Activated naive CD8-positive, alpha-beta T cell treated with anti-CD3 and anti-CD28 coated beads for 36 hours (primary cell): ENCODE data around the gene AHCYL2. TPM values are rescaled to one million over a fixed set of nuclear protein-coding genes. Genes with fewer than 3 reads are reported as not detected.

ENCODE experiments used
- DNase-seq: peaks from one replicate; pipeline ENCODE4 v3.0.0; 2021
- H3K27ac Mint-ChIP-seq: one replicate; pipeline ENCODE4 v1.8.0; 2022; ENCODE audit warnings: mild to moderate bottlenecking, moderate library complexity, mixed read lengths
- H3K27me3 Mint-ChIP-seq: one replicate; pipeline ENCODE4 v1.8.0; 2022; ENCODE audit warnings: mild to moderate bottlenecking, mixed read lengths
- H3K36me3 Mint-ChIP-seq: one replicate; pipeline ENCODE4 v1.8.0; 2021; ENCODE audit warnings: mild to moderate bottlenecking, mixed read lengths
- H3K4me1 Mint-ChIP-seq: one replicate; pipeline ENCODE4 v1.8.0; 2021; ENCODE audit warnings: mixed read lengths
- H3K4me3 Mint-ChIP-seq: one replicate; pipeline ENCODE4 v1.8.0; 2022; ENCODE audit warnings: mild to moderate bottlenecking, moderate library complexity, mixed read lengths
- H3K9me3 Mint-ChIP-seq: one replicate; pipeline ENCODE4 v1.8.0; 2022; ENCODE audit warnings: mixed read lengths
- total RNA-seq, 2 experiments: library from RNA; stranded (reverse); gene quantifications; one replicate each; pipeline ENCODE4 v1.2.3, GENCODE V29; 2021

Gene AHCYL2
- total RNA-seq, 2 experiments from 2014 or later: 6.5 to 6.8 TPM

GRCh38 chr7:129381710-129382484 lies 157.1 kb downstream of the AHCYL2 start:
- H3K27ac Mint-ChIP-seq: no peak overlapping the region
- H3K4me3 Mint-ChIP-seq: no peak overlapping the region

DNA sequence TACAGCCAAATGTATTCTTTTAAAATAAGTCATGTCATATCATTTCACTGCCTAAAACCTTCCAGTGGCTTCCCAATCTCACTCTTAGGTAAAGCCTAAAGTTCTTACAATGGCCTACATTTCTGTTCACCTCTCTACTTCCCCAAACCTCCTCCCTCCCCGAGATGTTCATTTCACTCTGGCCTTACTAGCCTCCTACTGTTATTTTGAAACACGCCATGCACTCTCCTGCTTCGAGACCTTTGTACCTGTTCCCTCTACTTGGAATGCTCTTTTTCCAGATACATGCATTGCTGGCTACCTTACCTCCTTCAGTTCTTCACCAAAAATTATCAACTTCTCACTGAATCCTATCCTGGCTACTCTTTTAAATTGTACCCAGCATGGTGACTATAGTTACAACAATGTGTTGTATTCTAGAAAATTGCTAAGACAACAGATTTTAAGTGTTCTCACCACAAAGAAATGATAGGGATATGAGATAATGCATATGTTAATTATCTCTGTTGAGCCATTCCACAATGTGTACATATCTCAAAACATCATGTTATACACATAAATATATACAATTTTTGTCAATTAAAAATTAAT lies 158.8 kb downstream of the AHCYL2 start:
- no peaks in the 10 kb centered on the region for H3K27me3 Mint-ChIP-seq
- no peak for DNase-seq
- H3K4me1 Mint-ChIP-seq: peaks cover 4% of the 10 kb centered on the region
- H3K4me3 Mint-ChIP-seq: no peak overlapping the region
- no peaks in the 10 kb centered on the region for H3K9me3 Mint-ChIP-seq
- H3K36me3 Mint-ChIP-seq: no peaks in the 10 kb centered on the region
- no peak overlapping the region for H3K27ac Mint-ChIP-seq

More at GRCh38 chr7:129381710-129382484, 157.1 kb downstream of the AHCYL2 start:
- peaks cover 10% of the 10 kb centered on the region for H3K4me1 Mint-ChIP-seq
- no peaks in the 10 kb centered on the region for H3K27me3 Mint-ChIP-seq
- H3K36me3 Mint-ChIP-seq: no peaks in the 10 kb centered on the region
- H3K9me3 Mint-ChIP-seq: no peaks in the 10 kb centered on the region
- no peak for DNase-seq

DNA sequence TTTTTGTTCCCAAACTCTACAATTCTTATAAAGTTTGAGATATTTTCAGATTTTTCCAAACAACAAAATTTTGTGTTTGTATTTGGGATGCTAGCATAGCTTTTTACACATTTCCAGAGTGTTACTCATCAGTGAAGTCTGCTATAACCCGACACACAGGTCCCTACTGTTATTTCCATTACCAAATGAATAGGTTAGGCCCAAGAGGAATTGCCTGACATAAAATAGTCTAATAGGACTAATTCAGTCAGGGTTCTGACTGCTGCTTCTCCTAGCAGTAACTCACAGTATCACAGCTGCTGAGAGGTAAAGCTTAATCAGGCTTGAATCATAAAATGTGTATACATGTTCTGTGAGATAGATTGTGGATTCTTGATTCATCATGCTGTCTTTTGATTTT lies 160.3 kb downstream of the AHCYL2 start:
- Mint-ChIP-seq H3K4me3 (no peak overlapping the region), H3K27ac (no peak overlapping the region), H3K9me3 (no peaks in the 10 kb centered on the region), H3K4me1 (peaks cover 4% of the 10 kb centered on the region), H3K27me3 (no peaks in the 10 kb centered on the region), H3K36me3 (no peaks in the 10 kb centered on the region)
- no peak for DNase-seq

DNA sequence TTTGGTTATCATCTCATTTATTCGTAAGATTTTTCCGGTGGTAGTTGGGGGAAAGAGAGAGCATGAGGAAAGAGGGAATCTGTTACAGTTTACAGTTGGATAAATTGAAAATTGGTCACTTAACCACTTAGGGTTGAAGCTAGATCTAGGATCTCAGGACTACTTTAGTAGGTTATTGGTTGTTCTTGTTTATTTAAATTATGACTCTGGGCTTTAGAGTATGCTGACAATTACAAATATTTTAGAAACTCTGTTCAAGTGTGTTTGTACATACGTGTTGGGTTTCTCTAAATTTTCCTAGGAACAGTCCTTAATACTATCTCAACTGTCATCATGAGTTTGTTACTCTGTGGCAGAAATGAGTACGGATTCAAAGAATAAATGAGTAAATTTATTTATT lies 160.8 kb downstream of the AHCYL2 start:
- Mint-ChIP-seq H3K4me1 (peaks cover 4% of the 10 kb centered on the region), H3K27me3 (no peaks in the 10 kb centered on the region), H3K36me3 (no peaks in the 10 kb centered on the region), H3K9me3 (no peaks in the 10 kb centered on the region), H3K27ac (no peak overlapping the region), H3K4me3 (no peak overlapping the region)
- DNase-seq: no peak

DNA sequence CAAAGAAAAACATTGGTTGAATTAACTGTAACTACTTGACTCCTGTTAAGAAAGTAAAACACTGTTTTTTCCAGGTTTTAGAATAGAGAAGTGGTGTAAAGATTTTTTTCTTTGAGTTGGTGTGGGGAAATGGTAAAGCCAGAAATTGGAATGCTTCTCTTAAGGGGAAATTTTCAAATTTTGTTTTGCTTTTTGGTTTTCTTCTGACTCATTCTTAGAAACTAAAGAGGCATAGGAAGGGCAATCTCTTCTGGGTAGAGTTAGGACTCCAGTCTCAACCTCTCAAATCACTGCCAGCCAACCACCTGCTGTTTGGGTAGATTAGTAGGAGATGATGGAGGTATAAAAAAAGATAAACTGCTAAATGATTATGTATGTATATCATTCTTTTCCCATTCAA lies 161.7 kb downstream of the AHCYL2 start:
- Mint-ChIP-seq H3K36me3 (no peaks in the 10 kb centered on the region), H3K4me3 (no peak overlapping the region), H3K27ac (no peak overlapping the region), H3K4me1 (peaks cover 4% of the 10 kb centered on the region), H3K27me3 (no peaks in the 10 kb centered on the region), H3K9me3 (no peaks in the 10 kb centered on the region)
- DNase-seq: no peak

DNA sequence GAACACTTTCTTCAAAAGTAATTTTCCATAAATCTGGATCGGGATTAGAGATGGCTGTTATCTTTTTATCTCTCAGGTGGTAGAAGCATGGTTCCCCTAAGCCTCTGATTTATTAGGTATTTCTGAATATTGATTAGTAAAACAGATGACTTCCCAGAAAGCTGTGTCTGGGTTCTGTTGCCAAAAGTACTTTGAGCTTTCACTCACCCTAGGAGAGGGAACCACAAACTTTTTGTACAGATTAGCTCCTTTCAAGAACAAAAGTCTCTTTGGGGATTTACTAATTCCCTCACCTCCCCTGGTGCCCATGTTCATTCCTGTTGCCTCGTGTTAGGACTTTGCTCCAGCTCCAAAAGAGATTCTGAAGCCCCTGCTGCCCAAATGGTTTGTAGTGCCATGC lies 162.7 kb downstream of the AHCYL2 start:
- no peak for DNase-seq
- no peaks in the 10 kb centered on the region for H3K27me3 Mint-ChIP-seq
- no peak overlapping the region for H3K4me3 Mint-ChIP-seq
- H3K9me3 Mint-ChIP-seq: no peaks in the 10 kb centered on the region
- no peaks in the 10 kb centered on the region for H3K36me3 Mint-ChIP-seq
- H3K4me1 Mint-ChIP-seq: peaks cover 4% of the 10 kb centered on the region
- H3K27ac Mint-ChIP-seq: no peak overlapping the region

DNA sequence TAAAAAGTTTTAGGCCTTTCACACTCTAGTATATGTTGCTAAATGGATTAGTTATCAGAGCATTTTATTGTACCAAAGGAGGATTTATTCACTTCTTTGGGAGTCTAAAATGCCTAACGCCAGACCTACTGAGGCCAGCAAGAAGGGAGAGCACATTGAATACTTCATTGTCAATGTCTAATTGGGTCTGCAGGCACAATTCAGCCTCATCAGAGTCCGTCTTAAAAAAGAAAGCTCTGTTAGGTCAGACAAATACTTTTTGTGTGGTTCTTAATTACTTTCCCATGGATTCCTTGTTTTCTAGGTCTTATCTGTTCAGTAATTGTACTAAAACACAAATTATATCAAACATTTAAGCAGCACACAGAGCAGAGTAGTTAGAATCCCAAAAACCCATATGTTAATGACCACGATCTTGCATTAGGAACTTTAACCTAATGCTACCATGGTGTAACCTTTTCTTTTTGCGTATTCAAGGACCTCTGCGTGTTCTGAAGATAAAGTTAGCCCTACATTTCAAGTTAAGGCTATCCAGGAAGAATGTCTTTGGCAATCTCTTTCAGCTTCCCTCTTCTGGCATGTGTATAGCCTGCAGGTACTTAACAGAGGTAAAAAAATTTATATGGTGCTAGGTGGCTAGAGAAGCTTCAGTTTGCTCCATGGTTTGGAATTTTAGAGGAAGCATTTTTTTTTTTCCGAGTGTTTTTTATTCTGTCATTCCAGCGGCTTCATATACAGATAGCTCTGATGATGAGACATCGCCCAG lies 163.7 kb downstream of the AHCYL2 start:
- H3K36me3 Mint-ChIP-seq: no peaks in the 10 kb centered on the region
- DNase-seq: no peak
- H3K4me3 Mint-ChIP-seq: no peak overlapping the region
- H3K4me1 Mint-ChIP-seq: peaks cover 4% of the 10 kb centered on the region
- H3K9me3 Mint-ChIP-seq: no peaks in the 10 kb centered on the region
- no peaks in the 10 kb centered on the region for H3K27me3 Mint-ChIP-seq
- no peak overlapping the region for H3K27ac Mint-ChIP-seq

GRCh38 chr7:129389829-129390228 lies 165.0 kb downstream of the AHCYL2 start:
- Mint-ChIP-seq H3K4me3 (no peak overlapping the region), H3K36me3 (no peaks in the 10 kb centered on the region), H3K4me1 (peaks cover 4% of the 10 kb centered on the region), H3K9me3 (no peaks in the 10 kb centered on the region), H3K27ac (no peak overlapping the region), H3K27me3 (no peaks in the 10 kb centered on the region)
- DNase-seq: no peak

- Mint-ChIP-seq H3K9me3 (no peaks in the 10 kb centered on the region), H3K4me1 (peaks cover 4% of the 10 kb centered on the region), H3K4me3 (no peak overlapping the region), H3K36me3 (no peaks in the 10 kb centered on the region), H3K27me3 (no peaks in the 10 kb centered on the region), H3K27ac (no peak overlapping the region)
- DNase-seq: no peak
These were observed 165.5 kb downstream of the AHCYL2 start for GRCh38 chr7:129390314-129390713.

DNA sequence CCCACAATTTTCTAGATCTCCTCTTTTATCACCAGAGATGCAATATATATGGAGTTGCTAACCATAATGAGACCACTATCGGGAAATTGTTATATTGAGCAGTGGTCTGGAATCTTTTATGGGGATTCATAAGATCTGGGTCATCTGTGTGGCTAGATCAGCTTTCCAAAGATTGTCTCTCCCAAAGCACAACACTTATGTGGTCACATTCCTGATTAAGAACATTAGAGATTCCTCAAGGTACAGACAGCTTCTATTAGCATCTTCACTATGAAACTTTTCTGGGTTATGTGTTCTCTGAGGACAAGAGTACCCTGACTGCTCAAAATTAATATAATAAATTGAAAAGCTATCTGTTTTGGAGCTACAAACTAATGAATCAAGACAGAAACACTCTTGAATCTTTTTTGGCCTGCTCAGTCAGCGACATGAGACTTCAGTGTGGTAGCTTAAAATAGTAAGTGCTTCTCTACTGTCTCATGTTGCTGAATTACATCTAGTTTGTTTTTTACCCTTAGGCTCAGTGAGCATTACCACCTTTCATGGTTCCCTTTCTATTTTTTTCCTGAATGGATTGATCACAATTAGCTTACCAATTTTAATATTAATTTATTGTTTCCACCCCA lies 166.8 kb downstream of the AHCYL2 start:
- no peak overlapping the region for H3K27ac Mint-ChIP-seq
- no peaks in the 10 kb centered on the region for H3K36me3 Mint-ChIP-seq
- H3K9me3 Mint-ChIP-seq: no peaks in the 10 kb centered on the region
- no peak for DNase-seq
- H3K4me3 Mint-ChIP-seq: no peak overlapping the region
- H3K27me3 Mint-ChIP-seq: no peaks in the 10 kb centered on the region
- peaks cover under 1% of the 10 kb centered on the region for H3K4me1 Mint-ChIP-seq

DNA sequence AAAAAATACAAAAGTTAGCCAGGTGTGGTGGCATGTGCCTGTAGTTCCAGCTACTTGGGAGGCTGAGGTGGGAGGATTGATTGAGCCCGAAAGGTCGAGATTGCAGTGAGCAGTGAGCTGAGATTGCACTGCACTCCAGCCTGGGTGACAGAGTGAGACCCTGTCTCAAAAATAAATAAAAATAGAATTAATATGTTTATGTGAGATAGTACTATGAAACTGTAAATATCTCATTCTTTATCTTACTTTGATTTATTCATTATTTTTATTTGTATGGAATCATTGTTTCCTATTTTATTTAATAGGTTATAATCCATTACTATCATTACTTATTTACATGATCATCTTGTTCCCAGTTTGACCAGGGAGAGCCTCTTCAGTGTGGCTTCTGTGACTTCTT lies 168.4 kb downstream of the AHCYL2 start:
- no peaks in the 10 kb centered on the region for H3K9me3 Mint-ChIP-seq
- H3K27me3 Mint-ChIP-seq: no peaks in the 10 kb centered on the region
- no peak overlapping the region for H3K4me3 Mint-ChIP-seq
- no peaks in the 10 kb centered on the region for H3K36me3 Mint-ChIP-seq
- DNase-seq: no peak
- H3K27ac Mint-ChIP-seq: no peak overlapping the region
- H3K4me1 Mint-ChIP-seq: no peaks in the 10 kb centered on the region

DNA sequence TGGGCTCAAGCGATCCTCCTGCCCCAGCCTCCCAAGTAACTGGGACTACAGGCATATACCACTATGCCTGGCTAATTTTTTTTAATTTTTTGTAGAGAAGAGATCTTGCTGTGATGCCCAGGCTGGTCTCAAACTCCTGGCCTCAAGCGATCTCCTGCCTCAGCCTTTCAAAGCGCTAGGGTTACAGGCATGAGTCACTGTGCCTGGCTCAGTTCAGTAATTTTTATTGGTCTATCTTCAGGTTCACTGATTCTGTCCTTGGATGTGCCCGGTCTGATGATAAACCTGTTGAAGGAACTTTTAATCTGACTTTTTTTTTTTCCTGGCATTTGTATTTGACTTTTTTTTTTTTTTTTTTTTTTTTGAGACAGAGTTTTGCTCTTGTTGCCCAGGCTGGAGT lies 169.3 kb downstream of the AHCYL2 start:
- Mint-ChIP-seq H3K4me1 (no peaks in the 10 kb centered on the region), H3K9me3 (no peaks in the 10 kb centered on the region)

GRCh38 chr7:129394982-129395914 lies 170.4 kb downstream of the AHCYL2 start:
- Mint-ChIP-seq H3K4me3 (no peak overlapping the region), H3K27ac (no peak overlapping the region), H3K27me3 (no peaks in the 10 kb centered on the region), H3K9me3 (no peaks in the 10 kb centered on the region), H3K4me1 (no peaks in the 10 kb centered on the region), H3K36me3 (no peaks in the 10 kb centered on the region)
- no peak for DNase-seq

More for the DNA sequence above, 169.3 kb downstream of the AHCYL2 start:
- H3K27me3 Mint-ChIP-seq: no peaks in the 10 kb centered on the region
- no peak overlapping the region for H3K27ac Mint-ChIP-seq
- H3K36me3 Mint-ChIP-seq: no peaks in the 10 kb centered on the region
- no peak for DNase-seq
- no peak overlapping the region for H3K4me3 Mint-ChIP-seq

GRCh38 chr7:129401228-129401966 lies 176.6 kb downstream of the AHCYL2 start:
- DNase-seq: no peak
- Mint-ChIP-seq H3K27ac (no peak overlapping the region), H3K36me3 (peaks cover 2% of the 10 kb centered on the region), H3K27me3 (no peaks in the 10 kb centered on the region), H3K4me1 (no peaks in the 10 kb centered on the region), H3K9me3 (no peaks in the 10 kb centered on the region), H3K4me3 (no peak overlapping the region)
